ENCODE measurements around the gene CDC20B.
A peak's percentile ranks its signal among the peaks of the same experiment; 100 is the strongest.

Gene CDC20B, protein sequence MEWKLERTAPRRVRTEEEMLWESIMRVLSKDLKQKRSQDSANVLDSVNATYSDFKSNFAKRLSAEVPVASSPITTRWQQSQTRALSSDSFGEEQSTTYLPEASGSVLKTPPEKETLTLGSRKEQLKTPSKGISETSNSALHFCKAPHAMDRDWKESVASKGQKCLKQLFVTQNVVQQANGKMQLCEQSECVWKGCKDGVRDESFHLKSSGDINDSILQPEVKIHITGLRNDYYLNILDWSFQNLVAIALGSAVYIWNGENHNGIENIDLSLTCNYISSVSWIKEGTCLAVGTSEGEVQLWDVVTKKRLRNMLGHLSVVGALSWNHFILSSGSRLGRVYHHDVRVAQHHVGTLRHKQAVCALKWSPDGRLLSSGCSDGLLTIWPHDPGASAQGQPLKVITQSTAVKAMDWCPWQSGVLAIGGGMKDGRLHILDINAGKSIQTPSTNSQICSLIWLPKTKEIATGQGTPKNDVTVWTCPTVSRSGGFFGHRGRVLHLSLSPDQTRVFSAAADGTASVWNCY

DNA sequence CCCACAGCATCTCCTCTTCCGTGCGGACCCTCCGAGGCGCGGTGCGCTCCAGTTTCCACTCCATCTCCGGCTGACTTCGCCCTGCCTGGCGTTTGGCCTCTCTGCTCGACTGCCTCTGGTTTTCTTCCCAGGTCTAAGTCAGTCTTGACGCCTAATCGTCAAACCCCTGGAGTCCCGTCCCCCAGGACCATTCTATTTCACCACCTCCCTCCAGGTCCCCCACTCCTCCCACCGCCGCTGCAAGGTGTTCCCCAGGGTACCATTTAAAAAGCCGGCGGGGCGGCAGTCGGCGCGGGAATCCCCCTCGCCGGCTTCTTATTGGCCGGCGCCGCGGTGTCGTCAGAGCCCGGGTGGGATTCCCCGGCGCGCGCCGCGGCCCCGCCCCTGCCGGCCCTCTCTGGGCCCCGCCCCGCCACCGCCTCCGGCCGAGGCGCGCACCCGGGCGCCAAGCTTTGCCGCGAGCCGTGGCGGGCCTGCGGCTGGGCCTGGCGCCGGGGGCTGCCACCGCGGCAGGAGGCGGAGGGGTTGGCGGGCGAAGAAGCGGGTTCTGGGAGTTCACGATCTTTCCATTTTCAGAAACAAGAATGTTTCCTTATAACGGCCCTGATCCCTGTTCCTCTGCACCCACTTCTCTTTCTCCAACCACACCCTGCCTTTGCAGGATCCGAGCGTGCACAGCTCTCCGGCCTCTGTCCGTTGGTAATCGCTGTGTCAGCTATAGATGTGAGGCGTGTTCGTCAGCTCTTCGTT is at the start of gene CDC20B:
Gene CDC20B, minus strand, starts transcription at position 241 of the 750 bp plus-strand sequence. Its CDS starts 177 bp downstream, at position 64.
- DNase-seq = peak; percentile 23

DNA sequence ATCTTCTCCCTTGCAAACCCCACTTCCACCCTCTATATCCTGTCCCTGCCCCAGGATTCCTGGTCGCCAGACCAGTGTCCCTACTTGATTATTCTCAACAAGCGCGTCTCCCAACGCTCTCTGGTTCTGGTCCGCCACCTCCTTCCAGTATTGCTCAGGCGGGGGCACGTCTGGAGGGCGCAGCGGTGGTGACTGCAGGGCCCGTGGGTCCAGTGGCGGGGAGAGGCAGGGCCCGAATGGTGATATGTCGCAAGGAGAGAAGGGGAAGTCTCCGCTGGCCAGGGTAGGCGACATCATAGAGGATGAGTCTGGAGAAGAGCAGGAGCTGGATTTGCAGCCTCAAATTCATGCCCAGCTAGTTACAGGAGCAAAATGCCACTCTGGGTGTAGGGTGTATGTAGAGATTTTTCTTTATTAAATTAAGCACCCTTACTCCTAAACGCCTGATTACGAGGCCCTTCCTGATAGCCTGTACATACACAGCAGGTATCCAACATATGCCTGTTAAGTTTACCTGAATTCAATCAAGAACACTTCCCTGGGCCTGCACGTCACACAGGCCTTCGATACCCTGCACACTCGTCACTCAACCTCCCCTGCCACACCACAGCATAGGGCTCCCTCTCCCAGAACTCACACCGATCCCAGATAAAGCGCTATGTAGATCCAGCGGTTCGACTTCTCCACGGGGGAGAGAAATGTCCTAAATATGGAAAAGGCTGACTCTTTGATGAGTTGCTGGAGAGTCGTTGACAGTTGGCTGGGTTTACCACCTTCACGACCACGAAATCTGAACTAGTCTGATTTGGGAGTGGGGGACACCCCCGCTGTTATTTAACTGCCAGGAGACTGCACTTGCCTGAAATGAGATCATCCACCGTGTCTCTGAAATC is 49.4 kb upstream of the CDC20B start:
- no peak for DNase-seq

DNA sequence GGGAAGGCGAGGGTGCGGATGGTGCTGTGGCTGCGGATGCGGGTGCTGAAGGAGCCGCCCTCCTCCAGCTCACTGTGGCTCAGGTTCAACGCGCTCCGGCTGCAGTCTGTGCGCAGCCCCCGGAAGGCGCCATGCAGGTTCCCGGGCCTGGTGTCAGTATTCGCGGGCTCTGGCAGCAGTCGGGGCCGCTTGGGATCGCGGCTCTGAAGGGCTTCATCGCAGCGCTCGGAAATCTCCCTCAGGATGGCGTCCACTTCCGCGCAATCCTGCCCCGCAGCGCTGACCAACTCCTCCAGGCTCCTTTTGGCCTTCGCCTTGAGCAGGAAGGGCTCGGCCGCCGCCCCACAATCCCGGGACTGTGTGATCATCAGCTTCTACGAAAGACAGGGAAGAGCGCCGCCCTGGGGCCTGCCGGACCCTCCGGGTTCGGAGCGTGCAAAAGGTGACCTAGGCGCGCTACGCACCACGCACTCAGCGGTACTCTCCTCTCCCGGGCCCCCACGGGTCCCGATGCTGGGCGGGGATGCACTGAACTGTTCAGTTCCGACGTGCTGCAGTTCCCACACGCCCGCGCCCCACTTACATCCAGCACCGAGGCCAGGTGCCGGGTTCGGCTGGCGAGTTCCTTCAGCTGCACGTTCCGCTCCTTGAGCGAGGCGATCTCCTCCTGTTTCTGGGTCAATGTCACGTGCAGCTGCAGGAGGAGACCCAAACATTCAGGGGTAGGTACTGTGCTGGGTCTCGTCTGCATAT is 47.6 kb upstream of the CDC20B start:
- no peak for DNase-seq

DNA sequence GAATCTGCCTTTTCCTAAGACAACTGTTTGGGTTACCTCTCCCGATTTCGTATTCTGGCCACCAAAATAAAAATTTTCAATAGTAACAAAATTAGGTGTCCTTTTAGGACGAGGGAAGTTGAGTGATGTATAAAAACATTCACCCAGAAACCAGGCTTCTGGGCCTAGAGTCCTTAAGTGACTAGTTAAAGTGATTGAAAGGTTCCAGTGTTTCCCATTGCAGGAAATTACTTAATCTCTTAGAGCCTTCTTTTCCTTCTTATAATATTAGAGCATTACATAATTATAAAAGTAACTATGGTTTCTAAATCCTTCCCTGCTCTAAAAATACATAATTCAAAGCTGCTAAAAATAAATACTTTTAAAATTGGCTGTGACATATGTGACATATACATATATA is 46.8 kb upstream of the CDC20B start:
- DNase-seq = no peak

- DNase-seq = no peak
These were observed 46.0 kb upstream of the CDC20B start for GRCh38 chr5:55218967-55219366.

GRCh38 chr5:55211184-55211874 is 38.4 kb upstream of the CDC20B start:
- DNase-seq = no peak

- DNase-seq = no peak
These were observed 32.0 kb upstream of the CDC20B start for GRCh38 chr5:55205001-55205400.

GRCh38 chr5:55191165-55191564 is 18.2 kb upstream of the CDC20B start:
- no peak for DNase-seq

- no peak for DNase-seq
These were observed 15.9 kb upstream of the CDC20B start for GRCh38 chr5:55188656-55189540.

- DNase-seq = no peak
These were observed 14.4 kb upstream of the CDC20B start for GRCh38 chr5:55187370-55187769.

- DNase-seq = no peak
These were observed 7.0 kb upstream of the CDC20B start for GRCh38 chr5:55180016-55180415.

GRCh38 chr5:55177078-55177477 is 4.1 kb upstream of the CDC20B start:
- DNase-seq = no peak

DNA sequence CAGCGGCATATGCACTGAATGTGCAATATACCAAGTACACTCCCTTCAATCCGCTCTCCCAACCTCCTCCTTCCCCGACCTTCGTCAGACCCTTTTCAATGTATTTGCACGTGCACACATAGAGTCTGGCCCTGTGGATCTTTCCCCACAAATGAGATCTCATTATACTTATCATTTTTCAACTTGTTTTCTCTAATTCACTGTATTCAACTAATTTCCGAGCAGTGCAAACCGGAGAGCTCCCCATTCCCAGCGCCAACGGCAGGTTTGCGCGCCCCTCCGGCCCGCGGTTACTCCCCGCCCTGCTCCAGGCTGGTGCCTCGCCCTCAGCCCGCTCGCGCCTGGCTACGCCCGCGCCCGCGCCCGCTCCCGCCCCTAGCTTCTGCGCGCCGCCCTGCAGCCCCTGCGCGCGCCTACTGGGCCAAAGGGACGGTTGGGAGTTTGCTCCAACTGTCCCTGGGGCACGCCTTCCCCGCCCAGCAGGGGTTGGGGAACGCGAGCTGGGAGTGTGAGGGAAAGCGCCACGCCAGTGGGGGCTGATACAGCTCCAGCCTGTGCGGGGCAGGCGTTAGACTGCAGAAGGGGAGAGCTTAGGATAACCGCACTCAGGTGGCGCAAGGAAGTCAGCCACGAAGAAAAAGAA is 3.3 kb upstream of the CDC20B start:
- no peak for DNase-seq

GRCh38 chr5:55175781-55176175 is 2.8 kb upstream of the CDC20B start:
- no peak for DNase-seq

DNA sequence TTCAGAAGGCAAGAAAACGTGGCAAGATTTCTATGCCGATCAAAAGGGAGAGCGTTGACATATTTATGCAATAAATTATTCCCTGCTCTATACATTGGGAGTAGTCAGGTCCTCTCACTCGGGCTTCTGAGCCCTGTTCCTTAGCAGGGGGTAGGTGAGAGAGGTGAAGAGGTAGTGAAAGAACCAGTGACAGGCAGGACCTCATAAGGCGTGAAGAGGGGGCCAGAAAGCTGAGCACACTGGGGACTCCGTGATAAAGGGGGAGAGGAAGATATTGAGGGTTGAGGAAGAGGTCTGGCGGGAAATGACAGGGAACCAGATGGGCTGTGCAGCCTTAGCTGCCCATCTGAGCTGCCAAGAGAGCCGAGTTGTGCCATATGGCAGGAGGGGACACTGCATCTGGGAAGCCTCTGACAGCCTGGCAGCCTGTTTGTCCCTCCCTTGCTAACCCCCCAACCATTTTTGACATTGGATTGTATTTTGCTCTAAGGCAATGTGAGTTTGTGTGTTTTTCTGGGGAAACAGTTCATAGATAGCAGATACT is 782 bp upstream of the CDC20B start:
- no peak for DNase-seq

- peak; percentile 78 for DNase-seq
These were observed 702 bp downstream of the CDC20B start for GRCh38 chr5:55172051-55172899.

GRCh38 chr5:55171471-55171870 is 1.5 kb downstream of the CDC20B start:
- DNase-seq = no peak

DNA sequence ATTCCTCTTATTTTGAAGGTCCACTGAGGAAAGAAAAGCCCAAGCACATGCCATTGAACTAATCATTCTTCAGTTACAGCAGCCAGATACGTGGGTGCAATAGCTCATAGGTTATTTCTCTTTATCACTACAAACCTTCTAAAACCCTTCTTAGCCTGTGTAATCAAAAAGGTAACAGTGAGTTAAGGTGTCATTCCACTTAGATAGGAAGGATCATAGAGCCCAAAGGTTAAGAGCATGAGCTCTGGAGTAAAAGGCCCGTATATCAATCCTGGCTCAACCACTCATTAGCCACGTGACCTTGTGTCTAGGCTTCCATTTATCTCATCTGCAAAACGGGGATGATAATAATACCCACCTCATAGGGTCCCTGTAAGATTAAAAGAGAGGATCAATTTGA is 10.3 kb downstream of the CDC20B start:
- DNase-seq = no peak

All from midbrain (tissue), 1 donor.